ENCODE data around the gene ABL2. TPM values are rescaled to one million over a fixed set of nuclear protein-coding genes. Genes with fewer than 3 reads are reported as not detected.

ABL2 gene
- total RNA-seq, 1 donor from 2014 or later: 23.9 TPM

GRCh38 chr1:179126338-179127060, 103.0 kb downstream of the ABL2 start:
- TF ChIP-seq, protein P1, sequence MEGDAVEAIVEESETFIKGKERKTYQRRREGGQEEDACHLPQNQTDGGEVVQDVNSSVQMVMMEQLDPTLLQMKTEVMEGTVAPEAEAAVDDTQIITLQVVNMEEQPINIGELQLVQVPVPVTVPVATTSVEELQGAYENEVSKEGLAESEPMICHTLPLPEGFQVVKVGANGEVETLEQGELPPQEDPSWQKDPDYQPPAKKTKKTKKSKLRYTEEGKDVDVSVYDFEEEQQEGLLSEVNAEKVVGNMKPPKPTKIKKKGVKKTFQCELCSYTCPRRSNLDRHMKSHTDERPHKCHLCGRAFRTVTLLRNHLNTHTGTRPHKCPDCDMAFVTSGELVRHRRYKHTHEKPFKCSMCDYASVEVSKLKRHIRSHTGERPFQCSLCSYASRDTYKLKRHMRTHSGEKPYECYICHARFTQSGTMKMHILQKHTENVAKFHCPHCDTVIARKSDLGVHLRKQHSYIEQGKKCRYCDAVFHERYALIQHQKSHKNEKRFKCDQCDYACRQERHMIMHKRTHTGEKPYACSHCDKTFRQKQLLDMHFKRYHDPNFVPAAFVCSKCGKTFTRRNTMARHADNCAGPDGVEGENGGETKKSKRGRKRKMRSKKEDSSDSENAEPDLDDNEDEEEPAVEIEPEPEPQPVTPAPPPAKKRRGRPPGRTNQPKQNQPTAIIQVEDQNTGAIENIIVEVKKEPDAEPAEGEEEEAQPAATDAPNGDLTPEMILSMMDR (IDR thresholded peaks at IDR 0.05): no peak
- H3K4me3 ChIP-seq: no peak overlapping the region
- peak in 1 of 2 donors; percentile 84 for DNase-seq (ENCODE audit: low spot score in 2 of 2)
- peaks cover 0 to 25% of the 10 kb centered on the region in 2 donors for H3K4me1 ChIP-seq
- peaks cover 0 to 9% of the 10 kb centered on the region in 2 donors for H3K36me3 ChIP-seq
- H3K27ac ChIP-seq: peak overlapping the region; percentile 72 to 77
- H3K9me3 ChIP-seq: no peaks in the 10 kb centered on the region
- no peaks in the 10 kb centered on the region for H3K27me3 ChIP-seq
- intact Hi-C loops (cut with DNase I): loop anchor here (5.0 kb wide), 1 partner anchor 51 kb away; no protein-coding TSS in a partner anchor

GRCh38 chr1:179124873-179125272, 104.6 kb downstream of the ABL2 start:
- no peaks in the 10 kb centered on the region for H3K27me3 ChIP-seq
- TF ChIP-seq, protein P1 (IDR thresholded peaks at IDR 0.05): no peak
- no peak overlapping the region for H3K4me3 ChIP-seq
- H3K36me3 ChIP-seq: peaks cover 3 to 11% of the 10 kb centered on the region in 2 donors
- DNase-seq (ENCODE audit: low spot score in 2 of 2): no peak
- peaks cover 0 to 27% of the 10 kb centered on the region in 2 donors for H3K4me1 ChIP-seq
- intact Hi-C loops (cut with DNase I): loop anchor here (5.0 kb wide), 2 partner anchors 52 to 102 kb away; partner anchors contain the start of gene ABL2
- H3K9me3 ChIP-seq: no peaks in the 10 kb centered on the region
- peak overlapping the region in 1 of 2 donors; percentile 77 for H3K27ac ChIP-seq

- DNase-seq (ENCODE audit: low spot score in 2 of 2): no peak
- peaks cover 27 to 45% of the 10 kb centered on the region in 2 donors for H3K36me3 ChIP-seq
- no peaks in the 10 kb centered on the region for H3K9me3 ChIP-seq
- intact Hi-C loops (cut with DNase I): loop anchor here (1.0 to 5.0 kb wide), 4 partner anchors 39 to 247 kb away; partner anchors contain the start of genes ABL2 and TOR3A
- peak overlapping the region in 1 of 2 donors; percentile 20 for H3K27ac ChIP-seq
- peaks cover 0 to 6% of the 10 kb centered on the region in 2 donors for H3K4me1 ChIP-seq
- no peaks in the 10 kb centered on the region for H3K27me3 ChIP-seq
- TF ChIP-seq, protein P1 (IDR thresholded peaks at IDR 0.05): peak; percentile 34 to 66 (median 44)
- no peak overlapping the region for H3K4me3 ChIP-seq
These were observed 108.1 kb downstream of the ABL2 start for GRCh38 chr1:179121159-179121938.

DNA sequence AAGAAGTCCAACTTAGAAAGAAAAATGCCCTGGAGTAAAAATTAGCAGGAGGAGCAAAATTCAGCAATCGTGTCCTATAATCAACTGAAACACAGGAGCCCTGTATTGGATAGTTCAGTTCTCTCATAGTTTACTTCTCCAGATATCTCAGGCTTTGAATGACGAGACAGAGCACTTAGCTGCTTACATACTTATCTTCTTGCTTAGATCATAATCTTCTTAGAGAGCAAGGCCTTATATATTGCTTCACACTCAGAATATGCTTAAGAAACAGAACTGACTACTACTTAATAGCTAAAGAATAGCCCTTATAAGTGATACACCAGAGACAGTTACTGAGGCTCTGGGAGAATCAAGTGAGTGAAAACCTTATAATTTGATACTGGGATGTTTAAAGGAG, 108.7 kb downstream of the ABL2 start:
- DNase-seq (ENCODE audit: low spot score in 2 of 2): no peak
- no peak overlapping the region for H3K27ac ChIP-seq
- H3K27me3 ChIP-seq: no peaks in the 10 kb centered on the region
- H3K4me3 ChIP-seq: no peak overlapping the region
- TF ChIP-seq, protein P1 (IDR thresholded peaks at IDR 0.05): no peak
- intact Hi-C loops (cut with DNase I): loop anchor here (1.0 to 5.0 kb wide), 4 partner anchors 38 to 248 kb away; partner anchors contain the start of genes ABL2 and TOR3A
- peaks cover 27 to 51% of the 10 kb centered on the region in 2 donors for H3K36me3 ChIP-seq
- H3K9me3 ChIP-seq: no peaks in the 10 kb centered on the region
- peaks cover 0 to 3% of the 10 kb centered on the region in 2 donors for H3K4me1 ChIP-seq

- intact Hi-C loops (cut with DNase I): loop anchor here (1.0 kb wide), 1 partner anchor 74 kb away; no protein-coding TSS in a partner anchor
- Histone ChIP-seq H3K9me3 (no peaks in the 10 kb centered on the region), H3K36me3 (peaks cover 27 to 53% of the 10 kb centered on the region in 2 donors), H3K27ac (no peak overlapping the region), H3K4me3 (no peak overlapping the region), H3K4me1 (peaks cover 0 to 3% of the 10 kb centered on the region in 2 donors), H3K27me3 (no peaks in the 10 kb centered on the region)
- TF ChIP-seq, protein P1 (IDR thresholded peaks at IDR 0.05): no peak
- no peak for DNase-seq (ENCODE audit: low spot score in 2 of 2)
These were observed 110.0 kb downstream of the ABL2 start for GRCh38 chr1:179119513-179119912.
